SK-N-MC (cell line): Measurements from ENCODE around the gene ASIC4.

Experiments used
- EZH2 ChIP-seq: fragments of 200-600 bp; sonication (generic); IDR thresholded peaks from one replicate; pipeline ENCODE4 v1.6.1; 2017; ENCODE audit warnings: antibody characterized with exemption
- POLR2AphosphoS5 ChIP-seq: IDR thresholded peaks from 2 replicates; pipeline ENCODE4 v1.6.1; 2012; ENCODE audit warnings: mild to moderate bottlenecking, low read depth, low read length, borderline replicate concordance

GRCh38 chr2:219484343-219485200, 29.7 kb upstream of the ASIC4 start:
- TF ChIP-seq EZH2 (no peak), POLR2AphosphoS5 (no peak)
